Measurements from ENCODE around the gene RAB13. TPM values are rescaled to one million over a fixed set of nuclear protein-coding genes. Genes with fewer than 3 reads are reported as not detected.

Gene RAB13
- total RNA-seq, 1 experiment from 2014 or later: 122 TPM

- H3K27me3 Mint-ChIP-seq (ENCODE audit: low read depth): no peaks in the 10 kb centered on the region
- H3K4me3 Mint-ChIP-seq: peak within 1 kb of the TSS; percentile 99 to 100
- Histone ChIP-seq H3K4me2 (ENCODE audit: insufficient read depth, insufficient read length, low read length) (peak within 1 kb of the TSS; percentile 98), H3K79me2 (ENCODE audit: insufficient read depth, low read length) (peaks cover 45% of the 10 kb centered on the region), H3K27me3 (ENCODE audit: insufficient read depth, low read length) (no peaks in the 10 kb centered on the region), H2BK12ac (ENCODE audit: insufficient read length, low read depth, low read length) (no peak within 1 kb of the TSS), H3K23me2 (ENCODE audit: insufficient read length, low read depth, low read length, poor library complexity, severe bottlenecking) (peaks cover 21% of the 10 kb centered on the region), H4K5ac (ENCODE audit: insufficient read length, low read depth, low read length) (no peak within 1 kb of the TSS), H3K4me1 (ENCODE audit: insufficient read depth, low read length) (no peaks in the 10 kb centered on the region), H3T11ph (ENCODE audit: low read length) (no peak within 1 kb of the TSS), H3K9ac (ENCODE audit: extremely low read depth, insufficient read length, low read length) (peak within 1 kb of the TSS; percentile 93), H3K79me1 (ENCODE audit: insufficient read depth, low read depth, low read length, poor library complexity, severe bottlenecking) (peaks cover 21% of the 10 kb centered on the region), H3K14ac (ENCODE audit: insufficient read depth, low read length) (peak within 1 kb of the TSS; percentile 72), H3K9me3 (ENCODE audit: control insufficient read depth, low read depth, low read length) (no peaks in the 10 kb centered on the region), H2BK20ac (ENCODE audit: low read depth, low read length, poor library complexity, severe bottlenecking) (no peak within 1 kb of the TSS), H3K23ac (ENCODE audit: insufficient read length, low read depth, low read length) (no peak within 1 kb of the TSS), H3K27ac (ENCODE audit: insufficient read length, low read depth, low read length) (peak within 1 kb of the TSS; percentile 5), H2AK5ac (ENCODE audit: insufficient read length, low read length) (no peak within 1 kb of the TSS), H3K18ac (ENCODE audit: insufficient read length, low read depth, low read length) (peak within 1 kb of the TSS; percentile 61), H3K56ac (ENCODE audit: insufficient read length, low read depth, low read length) (no peak within 1 kb of the TSS), H3K4ac (ENCODE audit: low read depth, low read length) (no peak within 1 kb of the TSS), H2BK15ac (ENCODE audit: low read depth, low read length) (no peak within 1 kb of the TSS), H4K91ac (ENCODE audit: insufficient read length, low read depth, low read length) (no peak within 1 kb of the TSS), H2AFZ (ENCODE audit: low read length) (no peak within 1 kb of the TSS), H4K8ac (replicated peaks; ENCODE audit: insufficient read length, low read depth, low read length) (no peak within 1 kb of the TSS), H2BK120ac (ENCODE audit: low read depth, low read length, poor library complexity, severe bottlenecking) (no peak within 1 kb of the TSS), H2BK5ac (ENCODE audit: insufficient read length, low read length) (no peak within 1 kb of the TSS), H4K20me1 (ENCODE audit: control insufficient read depth, insufficient read depth, insufficient read length) (no peaks in the 10 kb centered on the region)
- DNase-seq: peak; percentile 99
- H3K9me3 Mint-ChIP-seq: no peaks in the 10 kb centered on the region; a peak in 1 of 5 replicates
- peaks cover 35 to 46% of the 10 kb centered on the region in 2 experiments for H3K4me1 Mint-ChIP-seq
- no peak for TF ChIP-seq CTCF (conservative IDR thresholded peaks at IDR 0.05)
- peaks cover 27 to 45% (median 31%) of the 10 kb centered on the region in 3 experiments for H3K36me3 Mint-ChIP-seq (ENCODE audit: insufficient read depth in 1 of 3, low read depth in 3 of 3)
- peak within 1 kb of the TSS; percentile 95 to 99 (median 99) for H3K27ac Mint-ChIP-seq
- WGBS (ENCODE audit: extremely low coverage, insufficient read length, low lambda C conversion rate): no CpG with 5 or more reads among the region's 75 CpGs
Measured at GRCh38 chr1:153958111-153958960, 27.8 kb downstream of the RAB13 start, which contains the start of gene CRTC2. Gene CRTC2, minus strand, starts transcription at chr1:153958612. Its CDS starts 115 bp downstream, at chr1:153958497.

Data from H9 (cell line).